ENCODE data around the gene FARS2.

FARS2 gene

DNA sequence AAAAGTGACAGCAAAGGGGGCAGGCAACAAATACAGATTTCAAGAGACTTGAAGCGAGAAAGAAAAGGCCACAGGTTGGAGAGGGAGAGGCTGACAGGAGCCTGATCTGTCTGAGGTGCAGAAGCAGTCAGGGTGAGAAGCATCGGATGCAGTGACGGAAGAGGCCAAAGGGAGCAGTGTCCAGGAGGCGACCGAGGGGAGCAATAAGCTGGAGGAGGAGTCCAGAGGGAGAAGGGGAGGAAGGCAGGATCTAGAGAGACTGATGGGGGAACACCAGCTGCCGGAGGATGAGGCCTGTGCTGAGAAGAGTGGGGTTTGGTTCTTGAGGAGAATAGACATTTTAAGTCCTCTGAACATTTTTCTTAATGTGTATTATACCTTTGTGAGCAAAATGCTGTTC is 23.8 kb downstream of the FARS2 start:
- CTCF ChIA-PET, result no interaction called here
- TF ChIP-seq TARDBP (IDR thresholded peaks at IDR 0.05), result no peak
- no peak for TF ChIP-seq BHLHE40 (IDR thresholded peaks at IDR 0.05; ENCODE audit: borderline replicate concordance)
- DNase-seq (ENCODE audit: extremely low spot score), result no peak
- POLR2A ChIA-PET, result no interaction called here

DNA sequence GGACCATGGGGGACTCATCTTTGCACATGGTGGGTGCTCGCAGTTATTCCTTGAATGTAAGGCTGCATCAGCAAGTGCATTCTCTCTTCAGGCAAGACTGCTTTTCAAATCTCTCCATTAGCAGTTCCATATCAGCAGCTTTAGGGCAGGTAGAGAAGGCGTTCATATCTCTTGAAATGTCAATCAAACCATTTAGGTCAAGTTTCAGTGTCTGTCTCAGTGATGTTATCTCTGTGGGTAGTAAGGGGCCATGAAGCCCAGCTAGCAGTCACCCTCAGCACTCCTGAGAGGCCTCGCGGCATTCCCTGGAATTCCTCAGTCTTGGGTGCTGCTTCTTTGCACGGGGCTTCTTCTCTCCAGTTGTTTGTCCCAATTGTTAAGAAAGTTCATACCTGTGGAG is 24.2 kb downstream of the FARS2 start:
- ChIA-PET POLR2A (no interaction called here), CTCF (no interaction called here)
- DNase-seq (ENCODE audit: extremely low spot score), result no peak
- no peak for TF ChIP-seq LEF1 (IDR thresholded peaks at IDR 0.05; ENCODE audit: borderline replicate concordance)
- no peak for TF ChIP-seq SP1 (IDR thresholded peaks at IDR 0.05)
- TF ChIP-seq ZNF384 (IDR thresholded peaks at IDR 0.05), result no peak
- no peak for TF ChIP-seq TARDBP (IDR thresholded peaks at IDR 0.05)
- TF ChIP-seq, protein P1, sequence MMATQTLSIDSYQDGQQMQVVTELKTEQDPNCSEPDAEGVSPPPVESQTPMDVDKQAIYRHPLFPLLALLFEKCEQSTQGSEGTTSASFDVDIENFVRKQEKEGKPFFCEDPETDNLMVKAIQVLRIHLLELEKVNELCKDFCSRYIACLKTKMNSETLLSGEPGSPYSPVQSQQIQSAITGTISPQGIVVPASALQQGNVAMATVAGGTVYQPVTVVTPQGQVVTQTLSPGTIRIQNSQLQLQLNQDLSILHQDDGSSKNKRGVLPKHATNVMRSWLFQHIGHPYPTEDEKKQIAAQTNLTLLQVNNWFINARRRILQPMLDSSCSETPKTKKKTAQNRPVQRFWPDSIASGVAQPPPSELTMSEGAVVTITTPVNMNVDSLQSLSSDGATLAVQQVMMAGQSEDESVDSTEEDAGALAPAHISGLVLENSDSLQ (IDR thresholded peaks at IDR 0.05), result no peak

DNA sequence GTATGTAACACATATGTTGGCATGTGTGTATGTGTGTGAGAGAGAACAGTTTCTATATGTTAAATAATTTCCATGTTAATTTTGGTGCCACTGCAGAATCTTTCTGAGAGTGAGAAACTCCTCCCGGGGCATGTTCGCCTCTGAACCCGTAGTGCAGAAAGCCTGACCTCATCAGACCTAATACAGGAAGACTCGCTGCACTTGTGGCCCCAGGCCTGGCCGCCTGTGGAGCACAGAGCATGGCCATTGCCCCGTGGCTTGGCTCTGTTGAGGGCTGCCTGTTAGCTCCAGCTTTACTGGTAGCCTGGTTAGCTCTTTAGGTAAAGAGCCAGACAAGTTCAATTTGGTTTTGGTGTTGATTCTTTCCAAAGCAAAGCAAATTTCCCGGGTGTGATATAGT is 25.5 kb downstream of the FARS2 start:
- POLR2A ChIA-PET, result no interaction called here
- CTCF ChIA-PET, result no interaction called here
- DNase-seq (ENCODE audit: extremely low spot score), result no peak
- TF ChIP-seq ELF4 (IDR thresholded peaks at IDR 0.05) (no peak), TARDBP (IDR thresholded peaks at IDR 0.05) (no peak), ZNF384 (IDR thresholded peaks at IDR 0.05) (no peak), FOXK2 (IDR thresholded peaks at IDR 0.05) (no peak), SP1 (IDR thresholded peaks at IDR 0.05) (no peak), NFRKB (IDR thresholded peaks at IDR 0.05) (no peak), FOXA1 (IDR thresholded peaks at IDR 0.05) (no peak), SUZ12 (IDR thresholded peaks at IDR 0.05) (no peak), CTBP1 (IDR thresholded peaks at IDR 0.05; ENCODE audit: borderline replicate concordance) (no peak), ARNT (IDR thresholded peaks at IDR 0.05) (no peak), L3MBTL2 (conservative IDR thresholded peaks at IDR 0.05) (no peak)
- TF ChIP-seq, protein P1 (IDR thresholded peaks at IDR 0.05), result no peak

DNA sequence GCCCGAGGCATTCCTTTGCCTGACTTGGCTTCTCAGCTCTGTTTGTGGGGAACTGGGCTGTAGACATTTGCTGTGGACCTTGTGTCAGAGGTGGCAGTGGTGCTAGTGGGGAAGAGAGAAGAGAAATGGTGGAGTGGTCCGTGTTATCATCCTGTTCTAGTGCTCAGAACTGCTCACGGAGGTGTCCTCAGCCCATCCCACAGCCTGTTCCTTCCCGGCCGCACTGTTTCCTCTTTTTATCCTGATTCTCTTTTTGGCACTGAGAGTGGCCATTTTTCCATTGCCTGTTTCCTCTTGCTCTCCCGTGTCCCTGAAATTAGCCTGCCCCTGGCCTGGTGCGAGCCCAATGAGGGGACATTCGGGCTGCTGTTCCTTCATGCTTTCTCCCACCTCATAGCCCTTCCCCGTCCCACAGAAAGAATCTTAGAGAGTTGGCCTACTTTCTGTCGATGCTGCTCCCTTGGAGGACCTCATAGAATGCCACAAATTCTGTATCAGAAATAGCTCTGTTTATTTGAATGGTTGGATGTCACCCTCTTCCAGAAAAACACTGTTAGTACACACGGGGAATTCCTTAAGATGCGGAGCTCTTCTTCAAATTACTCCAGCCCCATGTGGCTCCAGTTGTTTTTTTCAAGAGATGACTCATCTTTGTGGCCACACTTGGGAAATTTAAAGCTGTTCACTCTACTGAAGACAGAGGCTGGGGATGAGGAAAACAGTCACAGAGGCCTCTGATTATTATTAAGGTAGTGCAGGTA is 26.1 kb downstream of the FARS2 start:
- POLR2A ChIA-PET, result no interaction called here
- TF ChIP-seq SUZ12 (IDR thresholded peaks at IDR 0.05) (no peak), TARDBP (IDR thresholded peaks at IDR 0.05) (no peak), CTBP1 (IDR thresholded peaks at IDR 0.05; ENCODE audit: borderline replicate concordance) (no peak), ELF4 (IDR thresholded peaks at IDR 0.05) (no peak), ARNT (IDR thresholded peaks at IDR 0.05) (no peak), FOXK2 (IDR thresholded peaks at IDR 0.05) (no peak), FOXM1 (IDR thresholded peaks at IDR 0.05; ENCODE audit: borderline replicate concordance) (no peak), HDGF (IDR thresholded peaks at IDR 0.05; ENCODE audit: borderline replicate concordance) (no peak), L3MBTL2 (conservative IDR thresholded peaks at IDR 0.05) (no peak), FOXA1 (IDR thresholded peaks at IDR 0.05) (no peak), LEF1 (IDR thresholded peaks at IDR 0.05; ENCODE audit: borderline replicate concordance) (no peak), NFRKB (IDR thresholded peaks at IDR 0.05) (no peak), ZNF384 (IDR thresholded peaks at IDR 0.05) (no peak), BHLHE40 (IDR thresholded peaks at IDR 0.05; ENCODE audit: borderline replicate concordance) (no peak), SP1 (IDR thresholded peaks at IDR 0.05) (no peak)
- TF ChIP-seq, protein P1 (IDR thresholded peaks at IDR 0.05), result no peak
- CTCF ChIA-PET, result interaction anchor here (0.7 kb wide), 1 partner anchor 70 kb away, joined by 3 read pairs; no protein-coding TSS in a partner anchor
- DNase-seq (ENCODE audit: extremely low spot score), result no peak

DNA sequence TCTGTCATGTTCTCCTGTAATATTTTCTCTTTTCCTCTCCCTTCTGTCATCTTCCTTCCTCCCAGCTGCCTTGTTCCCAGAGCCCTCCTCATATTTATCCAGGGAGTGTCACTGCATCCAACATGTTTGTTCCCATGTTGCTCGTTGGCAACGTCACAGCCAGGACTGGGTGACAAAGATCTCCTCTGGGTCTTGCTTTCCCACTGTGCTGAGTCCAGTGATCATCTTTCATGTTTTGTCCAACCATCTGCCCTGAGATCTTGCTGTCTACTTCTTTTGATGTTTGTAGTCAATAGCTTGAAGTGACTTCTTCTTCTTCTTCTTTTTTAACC is 26.6 kb downstream of the FARS2 start:
- DNase-seq (ENCODE audit: extremely low spot score), result no peak
- ChIA-PET CTCF (interaction anchor here (0.6 to 0.7 kb wide), 2 partner anchors 51 to 70 kb away, joined by 3 read pairs; no protein-coding TSS in a partner anchor), POLR2A (no interaction called here)
- no peak for TF ChIP-seq FOXK2 (IDR thresholded peaks at IDR 0.05)
- no peak for TF ChIP-seq FOXM1 (IDR thresholded peaks at IDR 0.05; ENCODE audit: borderline replicate concordance)
- no peak for TF ChIP-seq HDGF (IDR thresholded peaks at IDR 0.05; ENCODE audit: borderline replicate concordance)
- TF ChIP-seq BHLHE40 (IDR thresholded peaks at IDR 0.05; ENCODE audit: borderline replicate concordance), result no peak
- no peak for TF ChIP-seq L3MBTL2 (conservative IDR thresholded peaks at IDR 0.05)
- TF ChIP-seq LEF1 (IDR thresholded peaks at IDR 0.05; ENCODE audit: borderline replicate concordance), result no peak
- TF ChIP-seq CTBP1 (IDR thresholded peaks at IDR 0.05; ENCODE audit: borderline replicate concordance), result no peak
- TF ChIP-seq ZNF384 (IDR thresholded peaks at IDR 0.05), result no peak

DNA sequence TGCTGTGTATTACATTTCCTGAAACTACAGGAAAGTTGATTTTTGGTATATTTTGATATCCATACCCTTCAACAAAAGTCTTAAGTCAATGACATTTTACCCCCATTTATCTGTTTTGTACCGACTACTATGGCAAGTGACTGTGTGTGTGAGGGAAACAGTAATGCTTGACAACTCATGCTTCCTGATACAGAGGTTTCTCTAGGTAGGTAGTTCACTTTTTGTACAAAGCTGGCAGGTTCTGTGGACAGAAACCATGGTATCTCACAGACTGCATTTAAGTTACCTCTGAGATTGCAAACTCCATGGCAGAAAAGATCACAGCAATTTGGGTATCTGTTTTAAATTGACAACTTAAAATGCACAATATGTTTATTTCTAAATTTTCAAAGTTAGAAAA is 28.8 kb downstream of the FARS2 start:
- TF ChIP-seq L3MBTL2 (conservative IDR thresholded peaks at IDR 0.05) (no peak), ELF4 (IDR thresholded peaks at IDR 0.05) (no peak), ARNT (IDR thresholded peaks at IDR 0.05) (no peak), CTBP1 (IDR thresholded peaks at IDR 0.05; ENCODE audit: borderline replicate concordance) (no peak), SUZ12 (IDR thresholded peaks at IDR 0.05) (no peak), FOXK2 (IDR thresholded peaks at IDR 0.05) (no peak), SP1 (IDR thresholded peaks at IDR 0.05) (no peak), HDGF (IDR thresholded peaks at IDR 0.05; ENCODE audit: borderline replicate concordance) (no peak), FOXA1 (IDR thresholded peaks at IDR 0.05) (no peak), TARDBP (IDR thresholded peaks at IDR 0.05) (no peak), FOXM1 (IDR thresholded peaks at IDR 0.05; ENCODE audit: borderline replicate concordance) (no peak), LEF1 (IDR thresholded peaks at IDR 0.05; ENCODE audit: borderline replicate concordance) (no peak)
- TF ChIP-seq, protein P1 (IDR thresholded peaks at IDR 0.05), result no peak
- DNase-seq (ENCODE audit: extremely low spot score), result no peak
- CTCF ChIA-PET, result no interaction called here
- POLR2A ChIA-PET, result no interaction called here
